Measurements from ENCODE around the gene SMYD3. TPM values are rescaled to one million over a fixed set of nuclear protein-coding genes. Genes with fewer than 3 reads are reported as not detected.

Gene SMYD3
- total RNA-seq, 4 donors from 2014 or later: 10.5 to 36.4 (median 22.5) TPM

DNA sequence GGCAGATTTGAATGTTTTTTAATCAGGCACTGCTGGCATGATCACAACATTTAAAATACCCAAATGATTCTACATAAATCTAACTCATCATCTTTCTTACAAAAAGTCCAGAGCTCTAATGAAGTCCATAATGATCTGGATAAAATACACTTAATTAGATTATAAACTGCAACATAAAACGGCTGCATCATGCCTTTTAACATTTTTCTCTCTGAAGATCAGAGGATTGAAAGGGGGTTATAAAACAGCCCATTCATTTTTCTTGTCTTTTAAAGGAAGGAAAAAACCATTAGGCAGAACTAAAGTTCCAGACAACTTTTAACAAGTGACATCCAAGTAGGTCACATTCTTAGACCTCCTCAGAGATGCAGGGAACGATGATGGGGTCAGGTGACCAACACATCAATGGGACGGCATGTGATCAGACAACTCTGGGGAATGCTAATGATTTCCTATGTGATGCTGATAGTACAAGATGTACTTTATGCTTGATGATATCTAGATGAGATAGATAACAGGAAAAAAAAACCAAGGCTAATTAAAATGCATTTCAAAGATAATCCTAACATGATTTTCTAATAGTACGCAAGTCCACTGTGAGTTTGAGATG, 455.1 kb downstream of the SMYD3 start:
- no peaks in the 10 kb centered on the region for H3K36me3 ChIP-seq
- TF ChIP-seq POLR2A (IDR thresholded peaks at IDR 0.05): no peak
- TF ChIP-seq, protein P1, sequence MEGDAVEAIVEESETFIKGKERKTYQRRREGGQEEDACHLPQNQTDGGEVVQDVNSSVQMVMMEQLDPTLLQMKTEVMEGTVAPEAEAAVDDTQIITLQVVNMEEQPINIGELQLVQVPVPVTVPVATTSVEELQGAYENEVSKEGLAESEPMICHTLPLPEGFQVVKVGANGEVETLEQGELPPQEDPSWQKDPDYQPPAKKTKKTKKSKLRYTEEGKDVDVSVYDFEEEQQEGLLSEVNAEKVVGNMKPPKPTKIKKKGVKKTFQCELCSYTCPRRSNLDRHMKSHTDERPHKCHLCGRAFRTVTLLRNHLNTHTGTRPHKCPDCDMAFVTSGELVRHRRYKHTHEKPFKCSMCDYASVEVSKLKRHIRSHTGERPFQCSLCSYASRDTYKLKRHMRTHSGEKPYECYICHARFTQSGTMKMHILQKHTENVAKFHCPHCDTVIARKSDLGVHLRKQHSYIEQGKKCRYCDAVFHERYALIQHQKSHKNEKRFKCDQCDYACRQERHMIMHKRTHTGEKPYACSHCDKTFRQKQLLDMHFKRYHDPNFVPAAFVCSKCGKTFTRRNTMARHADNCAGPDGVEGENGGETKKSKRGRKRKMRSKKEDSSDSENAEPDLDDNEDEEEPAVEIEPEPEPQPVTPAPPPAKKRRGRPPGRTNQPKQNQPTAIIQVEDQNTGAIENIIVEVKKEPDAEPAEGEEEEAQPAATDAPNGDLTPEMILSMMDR (IDR thresholded peaks at IDR 0.05): no peak
- no peak overlapping the region for H3K4me3 ChIP-seq
- DNase-seq: no peak
- H3K27ac ChIP-seq: no peak overlapping the region
- intact Hi-C loops (cut with DNase I; ENCODE audit: low total_unique reads): no loop called here
- no peaks in the 10 kb centered on the region for H3K9me3 ChIP-seq
- no peaks in the 10 kb centered on the region for H3K4me1 ChIP-seq
- H3K27me3 ChIP-seq: no peaks in the 10 kb centered on the region

DNA sequence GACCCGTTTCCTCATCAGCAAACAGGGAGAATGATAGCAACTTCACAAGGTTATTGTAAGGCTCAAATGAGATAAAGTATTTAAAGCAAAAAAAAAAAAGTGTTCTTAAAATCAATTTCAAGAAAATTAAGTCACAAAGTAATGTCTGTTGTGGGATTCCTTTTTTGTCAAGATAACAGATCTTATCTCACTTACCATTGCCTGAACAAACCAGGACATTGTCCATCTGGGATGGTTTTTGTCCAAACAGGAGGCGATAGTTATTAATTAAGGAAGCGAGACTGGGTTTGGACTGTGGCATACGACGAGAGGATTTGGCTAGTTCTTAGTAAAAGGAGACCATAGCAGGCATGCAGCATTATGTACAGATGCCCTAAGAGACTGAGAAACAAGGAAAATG, 458.4 kb downstream of the SMYD3 start:
- intact Hi-C loops (cut with DNase I; ENCODE audit: low total_unique reads): no loop called here

DNA sequence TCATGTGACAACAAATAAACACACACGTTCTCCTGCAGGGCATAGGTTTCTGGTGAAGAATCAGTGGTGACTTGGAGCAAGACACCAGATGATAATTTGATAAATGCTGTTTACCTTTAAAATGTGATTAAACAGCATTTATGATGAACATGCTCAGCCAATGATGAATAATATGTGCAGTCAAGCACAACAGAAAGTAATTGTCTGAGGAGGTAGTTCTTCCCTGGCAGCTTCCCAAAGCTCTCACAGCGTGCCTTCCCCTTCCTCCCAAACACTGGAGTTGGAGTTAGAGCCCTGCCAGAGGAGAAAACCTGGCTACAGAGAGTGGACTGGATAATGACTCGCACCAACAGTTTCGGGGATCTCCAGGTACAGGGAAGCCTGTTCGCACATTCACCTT, 463.5 kb downstream of the SMYD3 start:
- Histone ChIP-seq H3K4me3 (no peak overlapping the region), H3K9me3 (no peaks in the 10 kb centered on the region), H3K4me1 (no peaks in the 10 kb centered on the region), H3K36me3 (no peaks in the 10 kb centered on the region), H3K27me3 (no peaks in the 10 kb centered on the region), H3K27ac (no peak overlapping the region)
- intact Hi-C loops (cut with DNase I; ENCODE audit: low total_unique reads): no loop called here
- TF ChIP-seq POLR2A (IDR thresholded peaks at IDR 0.05): no peak
- TF ChIP-seq, protein P1 (IDR thresholded peaks at IDR 0.05): no peak
- no peak for DNase-seq

More for the DNA sequence above, 458.4 kb downstream of the SMYD3 start:
- DNase-seq: no peak
- Histone ChIP-seq H3K4me3 (no peak overlapping the region), H3K9me3 (no peaks in the 10 kb centered on the region), H3K4me1 (no peaks in the 10 kb centered on the region), H3K36me3 (no peaks in the 10 kb centered on the region), H3K27me3 (no peaks in the 10 kb centered on the region), H3K27ac (no peak overlapping the region)
- TF ChIP-seq, protein P1 (IDR thresholded peaks at IDR 0.05): no peak
- TF ChIP-seq POLR2A (IDR thresholded peaks at IDR 0.05): no peak

DNA sequence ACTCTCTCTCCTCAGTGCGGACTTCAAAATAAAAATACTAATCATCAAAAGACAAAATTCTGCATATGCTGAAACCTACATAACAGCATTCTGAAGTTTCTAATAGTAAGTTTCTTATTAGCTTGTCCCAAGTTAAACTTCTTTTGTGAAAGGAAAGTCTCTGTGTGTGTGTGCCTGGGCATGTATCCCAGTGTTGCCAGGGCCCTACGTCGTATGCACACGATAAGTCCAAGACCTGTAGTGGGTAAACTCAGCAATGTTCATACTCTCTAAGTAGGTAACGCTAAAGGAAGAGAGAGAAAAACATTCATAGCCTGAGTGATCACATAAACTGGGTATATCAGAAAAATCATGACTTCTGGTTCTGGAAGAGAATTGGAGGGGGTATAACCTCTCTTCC, 465.7 kb downstream of the SMYD3 start:
- Histone ChIP-seq H3K27me3 (no peaks in the 10 kb centered on the region), H3K4me1 (no peaks in the 10 kb centered on the region), H3K27ac (no peak overlapping the region), H3K36me3 (no peaks in the 10 kb centered on the region), H3K4me3 (no peak overlapping the region), H3K9me3 (no peaks in the 10 kb centered on the region)
- TF ChIP-seq POLR2A (IDR thresholded peaks at IDR 0.05): no peak
- TF ChIP-seq, protein P1 (IDR thresholded peaks at IDR 0.05): no peak
- DNase-seq: no peak
- intact Hi-C loops (cut with DNase I; ENCODE audit: low total_unique reads): no loop called here

DNA sequence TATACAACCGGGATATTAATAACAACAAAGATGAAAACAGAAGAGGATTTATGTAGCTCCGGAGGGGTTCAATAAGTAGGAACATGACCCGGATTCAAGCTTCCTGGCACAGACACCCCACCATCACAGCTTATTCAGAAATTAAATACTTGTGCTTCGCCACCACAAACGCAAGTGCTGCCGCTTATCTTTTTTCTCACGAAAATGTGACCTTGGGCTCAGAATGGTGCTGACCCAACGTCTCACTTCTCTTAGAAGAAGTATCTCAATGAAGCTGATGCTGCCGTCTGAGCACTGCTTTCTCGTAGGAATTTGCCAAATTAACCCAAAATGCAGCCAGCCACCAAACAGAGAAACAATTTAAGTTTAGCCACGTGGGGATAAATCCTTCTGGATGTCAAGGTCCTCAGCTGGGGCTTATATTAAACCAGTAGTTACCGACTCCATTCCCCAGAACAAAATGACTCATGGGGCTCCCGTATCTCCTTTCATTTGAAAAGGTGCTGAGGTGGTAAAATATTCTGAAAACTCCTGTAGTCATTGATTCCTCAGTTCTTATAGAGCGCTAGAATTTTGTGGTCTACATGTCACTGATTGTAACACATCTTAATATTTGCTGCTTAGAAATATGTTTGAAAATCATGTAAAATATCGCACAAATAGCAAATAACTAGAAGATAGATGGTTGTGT, 466.7 kb downstream of the SMYD3 start:
- no peak for TF ChIP-seq POLR2A (IDR thresholded peaks at IDR 0.05)
- TF ChIP-seq, protein P1 (IDR thresholded peaks at IDR 0.05): no peak
- no peak overlapping the region for H3K4me3 ChIP-seq
- intact Hi-C loops (cut with DNase I; ENCODE audit: low total_unique reads): no loop called here
- H3K9me3 ChIP-seq: no peaks in the 10 kb centered on the region
- no peaks in the 10 kb centered on the region for H3K4me1 ChIP-seq
- H3K27me3 ChIP-seq: no peaks in the 10 kb centered on the region
- no peaks in the 10 kb centered on the region for H3K36me3 ChIP-seq
- H3K27ac ChIP-seq: no peak overlapping the region
- DNase-seq: no peak
